GM18517 (cell line): ENCODE data around the gene SRL.

Experiments used
- ATAC-seq: cut with Tn5 transposase; IDR thresholded peaks from one replicate; pipeline ENCODE4 v1.9.1; 2021; ENCODE audit warnings: mild to moderate bottlenecking, moderate library complexity; ENCODE audit not compliant: unreplicated experiment

Gene SRL

DNA sequence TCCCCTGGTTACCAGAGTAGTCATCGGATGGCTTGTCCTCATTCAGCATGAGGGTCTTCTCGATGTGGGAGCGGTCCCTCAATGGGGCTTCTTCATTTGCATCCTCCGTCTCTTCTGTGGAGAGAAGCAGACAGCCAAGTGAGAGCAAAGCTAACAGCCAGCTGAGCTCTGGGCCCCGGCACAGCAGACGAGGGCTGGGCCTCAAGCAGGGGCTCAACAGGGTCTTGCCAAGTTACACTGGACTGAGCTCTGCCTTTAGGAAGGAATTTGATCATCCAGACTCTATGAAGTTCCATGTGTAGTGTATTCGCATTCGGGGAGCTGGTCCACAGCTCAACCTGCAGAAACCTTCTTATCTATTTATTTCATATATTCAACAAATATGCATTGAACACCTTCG is 37.4 kb downstream of the SRL start:
- no peak for ATAC-seq

DNA sequence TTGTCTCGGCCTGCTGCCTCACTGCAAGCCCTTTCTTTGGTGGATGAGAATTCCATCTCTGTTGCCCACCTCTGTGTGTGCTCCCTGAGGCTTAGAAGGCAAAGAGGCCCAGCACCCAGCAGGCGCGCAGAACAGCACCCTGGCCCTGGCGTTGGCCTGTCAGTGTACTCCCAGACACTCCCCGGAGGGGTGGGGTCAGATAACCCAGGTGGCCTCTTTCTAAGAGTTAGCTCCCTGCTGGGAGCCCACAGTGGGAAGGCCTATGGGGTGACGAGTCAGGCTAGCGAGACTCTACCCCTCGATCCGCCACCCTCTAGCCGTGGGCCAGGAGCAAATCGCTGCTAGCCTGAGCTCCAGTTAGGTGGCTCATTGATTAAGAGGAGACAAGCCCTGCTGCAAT is 38.1 kb downstream of the SRL start:
- no peak for ATAC-seq

DNA sequence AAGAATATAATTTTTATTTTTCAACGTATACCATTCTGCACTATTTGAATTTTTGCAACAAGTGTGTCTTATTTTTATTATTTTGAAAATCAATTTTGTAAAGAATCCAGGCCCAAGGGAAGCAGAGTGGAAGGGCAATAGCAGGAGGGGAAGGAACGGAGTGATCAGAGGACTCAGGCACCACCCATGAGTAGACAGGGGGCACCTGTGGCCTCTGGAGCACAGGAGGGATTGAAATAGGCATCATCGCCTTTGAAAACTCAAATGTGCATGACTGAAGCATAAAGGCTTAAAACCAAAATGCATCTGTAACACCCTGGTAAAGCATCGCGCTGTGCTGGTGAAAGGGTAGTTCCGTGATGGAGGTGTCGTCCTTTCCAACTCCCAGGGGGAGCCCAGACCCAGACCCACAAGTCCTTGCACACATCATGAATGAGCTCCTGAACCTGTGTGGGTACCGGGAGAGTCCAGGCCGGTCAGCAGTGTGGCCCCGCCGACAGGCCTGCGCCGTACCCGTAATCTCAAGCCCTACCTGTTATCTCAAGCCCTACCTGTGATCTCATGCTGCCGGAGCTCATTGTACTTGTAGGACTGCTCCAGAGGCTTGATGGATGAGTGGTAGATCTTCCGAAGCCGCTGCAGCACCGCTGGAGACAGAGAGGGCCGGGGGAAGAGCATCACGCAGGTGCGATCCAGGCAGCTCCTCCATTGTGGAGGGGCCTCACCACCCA is 39.1 kb downstream of the SRL start:
- ATAC-seq = no peak

DNA sequence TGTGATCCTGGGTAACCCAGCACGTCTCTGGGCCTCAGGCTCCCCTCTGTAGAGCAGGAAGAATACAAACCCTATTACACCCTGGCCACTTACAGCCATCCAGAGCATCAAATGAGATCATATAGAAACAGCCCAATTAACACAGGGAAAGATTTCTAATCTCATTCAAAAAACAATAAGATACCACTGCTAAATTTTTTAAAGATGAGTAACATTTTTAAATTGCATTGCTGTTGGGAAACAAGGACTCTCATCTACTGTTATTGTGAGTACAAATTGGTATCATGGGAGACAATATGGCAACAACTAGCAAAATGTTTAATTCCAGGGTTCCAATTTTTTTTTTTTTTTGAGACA is 41.1 kb downstream of the SRL start:
- ATAC-seq = no peak

DNA sequence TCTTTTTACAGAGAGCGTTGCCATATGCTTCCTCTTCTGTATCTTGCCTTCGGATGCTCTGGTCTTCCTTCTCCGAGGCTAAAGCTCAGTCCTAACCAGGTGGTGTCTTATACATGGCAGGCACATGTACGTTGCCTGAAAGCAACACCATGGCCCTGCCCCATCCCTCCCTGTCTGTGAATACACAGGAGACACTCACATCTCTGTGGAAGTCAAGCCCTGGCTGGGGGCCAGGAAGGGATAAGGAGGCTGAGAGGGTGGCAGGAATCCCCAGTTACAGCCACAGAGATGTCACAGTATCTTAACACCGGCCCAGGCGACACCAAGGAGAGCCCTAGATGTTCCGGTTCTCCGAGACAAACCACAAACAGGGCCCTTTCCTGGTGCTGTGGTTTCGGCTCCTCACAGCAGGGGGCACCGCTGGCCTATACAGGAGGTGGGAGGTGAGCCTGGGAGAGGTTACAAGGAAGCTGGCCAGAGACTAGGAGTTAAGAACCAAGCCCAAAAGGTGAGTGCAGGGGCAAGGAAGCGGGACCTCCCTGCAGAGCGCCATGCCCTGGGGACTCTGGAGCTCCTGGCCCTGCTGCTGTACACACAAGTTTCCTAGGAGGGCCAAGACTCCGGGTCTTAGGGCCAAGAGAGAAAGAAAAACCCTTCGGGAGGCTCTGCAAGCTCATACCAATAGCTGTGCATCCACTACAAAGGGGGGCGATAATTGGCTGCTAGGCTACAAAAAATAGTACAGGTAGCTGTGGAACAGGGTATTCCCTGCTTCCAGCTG is 41.7 kb downstream of the SRL start:
- ATAC-seq = no peak

DNA sequence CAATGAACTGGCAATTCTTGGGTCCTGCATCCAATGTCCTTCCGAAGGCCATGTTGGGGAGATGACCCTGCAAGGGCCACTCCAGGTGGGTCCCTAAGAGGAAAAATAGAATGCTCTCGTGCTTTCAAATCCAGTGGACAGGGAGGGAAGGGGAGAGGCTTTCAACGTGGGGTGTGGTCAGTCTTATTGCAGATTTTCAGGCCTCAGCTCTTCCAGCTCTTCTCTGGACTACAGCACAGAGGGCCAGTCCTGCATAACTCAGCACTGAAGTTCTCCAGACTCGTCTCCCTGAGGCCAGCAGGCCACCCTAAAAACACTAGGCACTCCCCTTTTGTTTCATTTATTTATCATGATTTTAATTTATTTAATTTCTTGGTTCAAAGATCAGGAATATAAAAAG is 43.1 kb downstream of the SRL start:
- ATAC-seq = no peak

- ATAC-seq = no peak
These were observed 47.2 kb downstream of the SRL start for GRCh38 chr16:4194661-4195060.

GRCh38 chr16:4193920-4194319 is 48.0 kb downstream of the SRL start:
- no peak for ATAC-seq

DNA sequence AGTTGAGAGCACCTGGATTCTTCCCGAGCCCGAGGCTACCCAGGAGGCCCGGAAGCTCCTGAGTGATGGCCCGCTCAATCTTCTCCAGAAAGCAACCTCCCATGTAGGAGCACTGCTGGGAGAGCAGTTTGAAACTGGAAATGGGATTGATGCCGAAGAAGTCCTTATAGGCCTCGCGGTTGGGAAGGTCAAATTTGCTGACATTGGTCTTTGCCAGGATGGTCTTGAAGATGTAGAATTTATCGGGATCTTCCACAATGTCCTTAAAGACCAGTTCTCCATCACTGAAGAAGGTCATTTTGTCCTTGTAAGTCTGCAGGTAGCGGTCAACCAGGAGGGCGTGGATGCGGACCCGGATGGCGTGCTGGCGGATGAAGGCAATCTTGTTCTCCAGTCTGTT is 49.7 kb downstream of the SRL start:
- no peak for ATAC-seq

- no peak for ATAC-seq
These were observed 51.1 kb downstream of the SRL start for GRCh38 chr16:4190712-4191333.

DNA sequence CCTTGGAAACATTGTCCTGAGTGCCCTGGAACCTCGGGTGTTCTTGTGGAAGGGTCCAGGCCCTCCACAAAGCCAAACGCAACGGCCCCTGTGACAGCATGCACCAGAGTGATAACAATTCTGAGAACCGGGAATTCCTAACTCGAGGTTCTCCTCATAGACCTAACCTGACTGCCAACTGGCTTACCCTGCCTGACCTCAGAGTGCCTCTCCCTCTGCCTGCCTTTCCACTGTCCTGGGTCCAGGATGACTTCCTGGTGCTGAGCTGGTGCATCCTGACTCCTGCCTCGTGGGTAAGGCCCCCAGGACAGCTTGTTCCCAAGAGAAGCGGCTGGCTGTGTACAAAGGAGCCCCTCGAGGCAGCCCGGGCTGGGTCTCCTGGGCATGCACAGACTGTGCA is 51.8 kb downstream of the SRL start:
- ATAC-seq = no peak

- no peak for ATAC-seq
These were observed 57.7 kb downstream of the SRL start for GRCh38 chr16:4184038-4184702.

DNA sequence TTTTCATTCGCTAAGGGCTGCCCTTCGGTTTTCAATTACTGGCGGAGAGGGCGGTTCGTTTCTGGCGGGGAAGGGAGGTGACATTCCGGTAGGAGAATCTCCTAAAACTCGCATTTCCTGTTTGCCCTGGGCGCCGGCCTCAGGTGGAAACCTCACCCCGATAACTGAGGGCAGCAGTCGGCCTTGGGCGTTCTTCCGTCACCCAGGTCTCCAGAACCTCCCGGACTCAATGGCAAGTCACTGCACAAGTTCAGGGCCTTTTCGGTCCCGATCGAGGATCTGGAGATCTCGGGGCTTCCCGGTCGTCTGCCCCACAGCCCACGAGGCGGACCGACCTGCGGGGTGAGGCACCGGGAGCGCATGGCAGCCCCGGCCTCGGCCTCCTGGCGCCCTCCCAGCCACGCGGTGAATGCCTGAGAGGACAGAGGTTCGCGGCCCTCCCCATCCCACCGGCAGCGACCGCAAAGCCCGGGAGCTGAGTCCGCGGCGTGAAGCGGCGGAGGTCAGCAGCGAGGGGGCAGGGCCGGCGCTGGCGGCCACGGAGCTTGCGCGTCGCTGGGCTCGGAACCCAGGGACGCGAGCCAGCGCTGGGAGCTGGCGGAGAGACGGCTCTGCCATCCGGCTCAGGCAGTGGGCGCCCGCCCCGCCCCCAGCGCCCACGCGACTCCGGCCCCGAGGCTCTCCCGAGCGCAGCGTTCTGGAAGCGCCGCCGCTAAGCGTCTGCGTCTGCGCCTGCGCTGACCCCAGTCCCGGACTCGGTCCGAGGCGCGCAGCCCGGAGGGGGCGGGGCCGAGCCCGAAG is 58.4 kb downstream of the SRL start:
- peak; percentile 82 for ATAC-seq

- ATAC-seq = peak; percentile 9
These were observed 59.2 kb downstream of the SRL start for GRCh38 chr16:4182581-4183236.

GRCh38 chr16:4180511-4180910 is 61.4 kb downstream of the SRL start:
- ATAC-seq = no peak

DNA sequence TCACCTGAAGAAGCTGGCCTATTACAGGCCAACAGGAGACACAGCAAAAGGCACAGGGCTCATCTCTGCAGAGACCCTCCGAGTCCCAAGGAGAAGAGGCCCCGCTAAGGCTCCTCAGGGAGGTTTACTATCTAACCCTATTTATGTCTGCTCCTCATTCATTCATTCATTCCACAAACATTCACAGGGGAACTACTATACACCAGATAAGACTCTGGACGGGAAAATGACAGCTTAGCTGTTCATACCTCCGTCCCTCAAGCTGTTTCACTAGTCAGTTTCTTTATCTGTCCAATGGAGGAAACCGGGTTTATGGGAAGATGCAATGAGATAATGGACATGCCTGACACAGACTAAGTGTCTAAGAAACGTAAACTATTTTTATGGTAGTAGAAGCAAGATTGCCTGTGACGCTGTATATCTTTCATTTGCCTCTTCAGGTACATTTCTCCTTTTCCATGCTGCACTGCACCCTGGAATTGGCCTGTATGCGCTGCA is 62.1 kb downstream of the SRL start:
- ATAC-seq = no peak

GRCh38 chr16:4179020-4179419 is 62.9 kb downstream of the SRL start:
- no peak for ATAC-seq

GRCh38 chr16:4178468-4179010 is 63.3 kb downstream of the SRL start:
- no peak for ATAC-seq

- no peak for ATAC-seq
These were observed 64.9 kb downstream of the SRL start for GRCh38 chr16:4176906-4177417.

DNA sequence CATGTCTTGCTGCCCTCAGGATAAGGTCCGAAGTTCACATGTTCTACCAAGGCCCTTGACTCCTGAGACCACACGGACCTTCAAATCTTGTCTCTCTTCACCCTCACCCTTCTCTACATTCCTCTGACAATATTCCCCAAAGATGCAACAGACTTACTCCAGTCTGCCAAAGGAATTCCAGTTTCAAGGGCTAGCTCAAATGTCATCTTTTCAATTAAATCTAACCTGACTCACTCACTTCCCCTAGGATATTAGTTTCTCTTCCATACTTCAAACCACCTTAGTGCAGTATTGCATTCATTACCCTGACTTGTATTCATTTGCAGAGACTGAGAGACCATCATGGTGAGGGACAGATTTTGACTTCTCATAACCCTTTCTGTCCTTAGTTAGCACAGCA is 66.0 kb downstream of the SRL start:
- ATAC-seq = no peak
